IMR-90 (cell line): Measurements from ENCODE around the gene SOX30. TPM values are rescaled to one million over a fixed set of nuclear protein-coding genes. Genes with fewer than 3 reads are reported as not detected.

Experiments
- ATAC-seq: fragments of 200-7000 bp; cut with Tn5 transposase; 2 replicates; pipeline ENCODE4 v1.9.1; 2020; ENCODE audit warnings: low read depth, mild to moderate bottlenecking, moderate library complexity
- BruUV-seq: library from RNA; stranded (reverse); fragments of 400-500 nt; replicated peaks from 2 replicates; lab custom pipeline; 2021; lab: Mats Ljungman, UMichigan
- CTCF ChIA-PET: fragments of 300-600 bp; formaldehyde crosslinking; extraction: SDS; loops from one replicate; lab custom pipeline; 2021; ENCODE audit warnings: antibody characterized with exemption; lab: Yijun Ruan, JAX
- POLR2A ChIA-PET: fragments of 300-600 bp; sonication (Branson Sonifier 250); formaldehyde crosslinking; loops from one replicate; lab custom pipeline; 2022; ENCODE audit warnings: antibody characterized with exemption; ENCODE audit not compliant: unreplicated experiment; lab: Charles Lee
- DNase-seq: peaks from one replicate; pipeline ENCODE4 v3.0.0; 2013
- H2AFZ ChIP-seq: replicated peaks from 2 replicates; pipeline ENCODE3; 2013; ENCODE audit warnings: low read length, mild to moderate bottlenecking; ENCODE audit not compliant: poor library complexity
- H2AK5ac ChIP-seq: 2 replicates; pipeline ENCODE4 v1.6.1; 2013; ENCODE audit warnings: low read depth, low read length, inconsistent platforms
- H2AK9ac ChIP-seq: replicated peaks from 2 replicates; pipeline ENCODE3; 2013; ENCODE audit warnings: mild to moderate bottlenecking, low read depth, low read length, moderate library complexity; ENCODE audit not compliant: poor library complexity
- H2BK120ac ChIP-seq: 2 replicates; pipeline ENCODE4 v1.6.1; 2013; ENCODE audit warnings: low read depth, low read length, inconsistent platforms
- H2BK15ac ChIP-seq: 3 replicates; pipeline ENCODE4 v1.6.1; 2013; ENCODE audit warnings: low read depth, low read length, inconsistent platforms
- H2BK20ac ChIP-seq: 2 replicates; pipeline ENCODE4 v1.6.1; 2013; ENCODE audit warnings: low read depth, mild to moderate bottlenecking, inconsistent platforms, low read length, moderate library complexity
- H2BK5ac ChIP-seq: 2 replicates; pipeline ENCODE4 v1.6.1; 2013; ENCODE audit warnings: mild to moderate bottlenecking, low read depth, low read length, inconsistent platforms; ENCODE audit not compliant: poor library complexity, severe bottlenecking
- H3K14ac ChIP-seq: replicated peaks from 2 replicates; pipeline ENCODE4 v1.6.1; 2013; ENCODE audit warnings: low read depth, low read length, inconsistent platforms
- H3K18ac ChIP-seq: 2 replicates; pipeline ENCODE4 v1.6.1; 2013; ENCODE audit warnings: low read depth, low read length, control low read depth
- H3K23ac ChIP-seq: 2 replicates; pipeline ENCODE4 v1.6.1; 2013; ENCODE audit warnings: low read depth, low read length, inconsistent platforms
- H3K27ac ChIP-seq: 2 replicates; pipeline ENCODE4 v1.5.1; 2013; ENCODE audit warnings: mild to moderate bottlenecking, control low read depth, low read length; ENCODE audit not compliant: insufficient read depth
- H3K27me3 ChIP-seq: 2 replicates; pipeline ENCODE4 v1.6.1; 2013; ENCODE audit warnings: low read length; ENCODE audit not compliant: control insufficient read depth, insufficient read depth
- H3K36me3 ChIP-seq: 2 replicates; pipeline ENCODE4 v1.6.1; 2013; ENCODE audit warnings: low read length, mixed read lengths; ENCODE audit not compliant: control insufficient read depth, insufficient read depth
- H3K4ac ChIP-seq: 2 replicates; pipeline ENCODE4 v1.6.1; 2013; ENCODE audit warnings: low read depth, low read length, inconsistent platforms
- H3K4me1 ChIP-seq: 2 replicates; pipeline ENCODE4 v1.6.1; 2013; ENCODE audit warnings: low read length, mixed read lengths; ENCODE audit not compliant: control insufficient read depth, insufficient read depth
- H3K4me2 ChIP-seq: 2 replicates; pipeline ENCODE4 v1.6.1; 2013; ENCODE audit warnings: low read depth, mild to moderate bottlenecking, control low read depth, low read length, moderate library complexity
- H3K4me3 ChIP-seq: 2 replicates; pipeline ENCODE4 v1.5.1; 2013; ENCODE audit warnings: low read depth, mild to moderate bottlenecking, control low read depth, low read length, moderate library complexity; ENCODE audit not compliant: insufficient read depth
- H3K56ac ChIP-seq: 2 replicates; pipeline ENCODE4 v1.6.1; 2013; ENCODE audit warnings: low read length, inconsistent platforms; ENCODE audit not compliant: insufficient read depth; ENCODE audit errors: extremely low read depth
- H3K79me1 ChIP-seq, 2 experiments: 2 replicates each; pipeline ENCODE4 v1.6.1; 2013; ENCODE audit warnings: low read length in 2 of 2, inconsistent platforms in 1 of 2, low read depth in 1 of 2
- H3K9ac ChIP-seq: 2 replicates; pipeline ENCODE4 v1.6.1; 2013; ENCODE audit warnings: low read depth, low read length, control low read depth
- H3K9me1 ChIP-seq: 2 replicates; pipeline ENCODE4 v1.6.1; 2013; ENCODE audit warnings: low read length, inconsistent platforms; ENCODE audit not compliant: insufficient read depth
- H3K9me3 ChIP-seq: 2 replicates; pipeline ENCODE4 v1.6.1; 2013; ENCODE audit warnings: low read length; ENCODE audit not compliant: control insufficient read depth, insufficient read depth
- H4K20me1 ChIP-seq: 2 replicates; pipeline ENCODE4 v1.6.1; 2013; ENCODE audit warnings: low read length, inconsistent platforms; ENCODE audit not compliant: insufficient read depth
- H4K5ac ChIP-seq: 2 replicates; pipeline ENCODE4 v1.6.1; 2013; ENCODE audit warnings: mild to moderate bottlenecking, low read depth, low read length, control low read depth
- H4K8ac ChIP-seq, 2 experiments: 2 replicates each; pipeline ENCODE4 v1.6.1; 2013; ENCODE audit warnings: low read depth in 2 of 2, low read length in 2 of 2, control low read depth in 1 of 2, inconsistent platforms in 1 of 2
- H4K91ac ChIP-seq: 2 replicates; pipeline ENCODE4 v1.6.1; 2013; ENCODE audit warnings: low read depth, low read length, inconsistent platforms; ENCODE audit not compliant: insufficient read depth
- BHLHE40 ChIP-seq: fragments of 150-350 bp; IDR thresholded peaks from 2 replicates; pipeline ENCODE4 v1.6.1; 2016; ENCODE audit warnings: mild to moderate bottlenecking, low read depth, low read length
- CEBPB ChIP-seq: IDR thresholded peaks from 2 replicates; pipeline ENCODE4 v1.6.1; 2012; ENCODE audit warnings: low read depth, low read length, improper control_type of control experiment
- CHD1 ChIP-seq: IDR thresholded peaks from 2 replicates; pipeline ENCODE4 v1.6.1; 2012; ENCODE audit warnings: low read depth, low read length, improper control_type of control experiment
- CTCF ChIP-seq: conservative IDR thresholded peaks from 2 replicates; pipeline ENCODE4 v1.5.1; 2012; ENCODE audit warnings: mild to moderate bottlenecking, low read depth, low read length, improper control_type of control experiment
- ELK1 ChIP-seq: fragments of 150-350 bp; IDR thresholded peaks from 2 replicates; pipeline ENCODE4 v1.6.1; 2016; ENCODE audit warnings: low read depth, mild to moderate bottlenecking, low read length, moderate library complexity, borderline replicate concordance
- FOS ChIP-seq: fragments of 150-350 bp; IDR thresholded peaks from 2 replicates; pipeline ENCODE4 v1.6.1; 2016; ENCODE audit warnings: low read depth, low read length
- MAFK ChIP-seq: IDR thresholded peaks from 2 replicates; pipeline ENCODE4 v1.6.1; 2012; ENCODE audit warnings: low read depth, low read length, improper control_type of control experiment
- MAZ ChIP-seq: IDR thresholded peaks from 2 replicates; pipeline ENCODE4 v1.6.1; 2012; ENCODE audit warnings: low read depth, mild to moderate bottlenecking, low read length, improper control_type of control experiment, moderate library complexity, borderline replicate concordance
- MXI1 ChIP-seq: IDR thresholded peaks from 2 replicates; pipeline ENCODE4 v1.6.1; 2012; ENCODE audit warnings: low read depth, mild to moderate bottlenecking, low read length, moderate library complexity, borderline replicate concordance
- NFE2L2 ChIP-seq: fragments of 150-350 bp; IDR thresholded peaks from 2 replicates; pipeline ENCODE4 v1.6.1; 2016; ENCODE audit warnings: low read depth, mild to moderate bottlenecking, low read length
- POLR2A ChIP-seq: IDR thresholded peaks from 2 replicates; pipeline ENCODE4 v1.6.1; 2012; ENCODE audit warnings: mild to moderate bottlenecking, low read depth, low read length
- RAD21 ChIP-seq: IDR thresholded peaks from 2 replicates; pipeline ENCODE4 v1.6.1; 2012; ENCODE audit warnings: low read length, improper control_type of control experiment
- RCOR1 ChIP-seq: IDR thresholded peaks from 2 replicates; pipeline ENCODE4 v1.6.1; 2012; ENCODE audit warnings: mild to moderate bottlenecking, low read length, improper control_type of control experiment; ENCODE audit not compliant: insufficient replicate concordance
- RFX5 ChIP-seq: IDR thresholded peaks from 2 replicates; pipeline ENCODE4 v1.8.0; 2012; ENCODE audit warnings: low read depth, mild to moderate bottlenecking, low read length, moderate library complexity
- SMC3 ChIP-seq: fragments of 150-350 bp; IDR thresholded peaks from 2 replicates; pipeline ENCODE4 v1.6.1; 2016; ENCODE audit warnings: low read depth, mild to moderate bottlenecking, antibody characterized with exemption, low read length, moderate library complexity
- USF2 ChIP-seq: fragments of 150-350 bp; IDR thresholded peaks from 2 replicates; pipeline ENCODE4 v1.6.1; 2017; ENCODE audit warnings: mild to moderate bottlenecking, antibody characterized with exemption, low read length, low read depth
- dilution Hi-C: fragments of 300-500 bp; cut with HindIII; formaldehyde crosslinking; loops from one replicate; pipeline ENCODE4 v1.14.3; 2018; ENCODE audit warnings: low sequenced_read_pairs; ENCODE audit not compliant: unreplicated experiment
- in situ Hi-C: fragments of 300-500 bp; cut with MboI; formaldehyde crosslinking; loops from 3 replicates; pipeline ENCODE4 v1.14.3; 2019; ENCODE audit warnings: low sequenced_read_pairs, inconsistent platforms, mixed read lengths
- intact Hi-C: fragments of 100-400 bp; cut with micrococcal nuclease; formaldehyde crosslinking; loops from 2 replicates; pipeline ENCODE4 v1.10.0; 2022
- polyA plus RNA-seq, 3 experiments: library from polyadenylated mRNA; depleted of rRNA; stranded (reverse); fragments of >200 nt; gene quantifications; 2 replicates each; pipeline ENCODE4 v1.2.3, GENCODE V29; 2012; ENCODE audit warnings: low replicate concordance in 1 of 3
- total RNA-seq: library from RNA; depleted of rRNA; stranded (reverse); fragments of >200 nt; gene quantifications from 2 replicates; pipeline ENCODE4 v1.2.3, GENCODE V29; 2012

Gene SOX30
- total and polyA plus RNA-seq, 2 of the 4 experiments (the other 2 are of a cell fraction), result not detected

GRCh38 chr5:157594257-157594656 is 58.0 kb downstream of the SOX30 start:
- Histone ChIP-seq H3K9me1 (0 out of 2 replicates have a peak, but pooled peaks cover 3% of the 10 kb centered on the region), H3K4ac (peak overlapping the region; percentile 10; the same call in 1 of the 2 replicates), H4K5ac (no peak overlapping the region), H3K4me3 (no peak overlapping the region), H4K91ac (peak overlapping the region; percentile 32; the same call in 1 of the 2 replicates), H2AFZ (no peak overlapping the region), H3K27me3 (no peaks in the 10 kb centered on the region), H4K8ac (peak overlapping the region in 1 of 2 experiments; percentile 9; a peak in 1 of 4 replicates), H3K4me2 (no peak overlapping the region), H3K4me1 (peaks cover 4% of the 10 kb centered on the region), H3K23ac (peak overlapping the region; percentile 35; the same call in 1 of the 2 replicates), H2BK5ac (no peak overlapping the region), H2BK15ac (peak overlapping the region; percentile 90; the same call in 1 of the 3 replicates), H3K9me3 (no peaks in the 10 kb centered on the region), H3K18ac (no peak overlapping the region; the same call in 1 of the 2 replicates), H3K79me1 (no peaks in the 10 kb centered on the region), H2BK120ac (peak overlapping the region; percentile 52; the same call in 1 of the 2 replicates), H3K27ac (no peak overlapping the region), H3K56ac (no peak overlapping the region), H3K36me3 (no peaks in the 10 kb centered on the region), H2AK9ac (no peak overlapping the region), H4K20me1 (no peaks in the 10 kb centered on the region), H3K9ac (no peak overlapping the region), H2AK5ac (no peak overlapping the region), H2BK20ac (peak overlapping the region; percentile 76), H3K14ac (peak overlapping the region; percentile 74; the same call in 1 of the 2 replicates)
- BruUV-seq, result no TSS peak
- ATAC-seq, result no peak
- ChIA-PET CTCF (interaction anchor here (0.5 kb wide), 1 partner anchor 16 kb away, joined by 3 read pairs; no protein-coding TSS in a partner anchor), POLR2A (no interaction called here)
- TF ChIP-seq USF2, result no peak
- no peak for TF ChIP-seq BHLHE40
- no peak for TF ChIP-seq CTCF
- TF ChIP-seq CHD1, result no peak
- TF ChIP-seq POLR2A, result no peak
- no peak for TF ChIP-seq ELK1
- no peak for TF ChIP-seq RCOR1
- no peak for TF ChIP-seq FOS
- TF ChIP-seq NFE2L2, result no peak
- no peak for TF ChIP-seq RAD21
- TF ChIP-seq MXI1, result no peak
- TF ChIP-seq RFX5, result no peak
- no peak for TF ChIP-seq CEBPB
- no peak for TF ChIP-seq MAZ
- TF ChIP-seq SMC3, result no peak
- no peak for TF ChIP-seq MAFK
- in situ Hi-C loops, result no loop called here
- intact Hi-C loops, result no loop called here
- dilution Hi-C loops, result no loop called here
- no peak for DNase-seq
